ENCODE data around the gene ZNF765.

DNA sequence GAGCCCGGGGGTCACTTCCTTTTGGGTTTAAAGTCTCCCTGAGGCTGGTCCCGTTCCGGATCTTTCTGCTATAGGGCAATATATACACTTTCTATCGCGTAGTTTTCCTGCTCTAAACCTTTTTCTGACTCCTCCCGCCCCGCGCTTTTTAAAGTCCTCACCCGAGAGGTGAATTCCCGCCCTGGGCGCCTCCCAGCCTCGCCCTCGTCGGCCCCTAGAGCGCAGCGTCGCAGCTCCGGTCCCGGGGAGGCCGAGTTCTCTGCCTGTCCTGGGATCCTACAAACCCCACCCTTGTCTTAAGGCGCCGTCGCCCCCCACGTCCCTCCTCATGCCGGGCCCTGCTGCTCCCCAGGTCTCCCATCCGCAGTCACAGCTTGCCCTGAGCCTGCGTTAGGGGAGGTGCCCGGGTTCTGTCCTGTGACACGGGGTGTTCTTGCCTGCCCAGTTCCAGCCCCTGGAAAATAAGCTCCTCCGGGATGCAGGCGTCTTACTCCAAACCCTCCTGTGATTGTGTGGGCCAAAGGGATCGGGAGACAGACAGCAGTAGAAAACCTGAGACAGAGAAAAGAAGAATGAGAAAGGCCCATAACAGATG, 29.0 kb upstream of the ZNF765 start:
- TF ChIP-seq TAF7 (tag; IDR thresholded peaks at IDR 0.05) (no peak), YBX1 (IDR thresholded peaks at IDR 0.05) (no peak), ZBTB7A (IDR thresholded peaks at IDR 0.05; ENCODE audit: borderline replicate concordance, control insufficient read depth, low read depth, low read length) (no peak), PRPF4 (IDR thresholded peaks at IDR 0.05; ENCODE audit: insufficient read depth, low read depth, low read length, poor library complexity, severe bottlenecking) (no peak)
- TF ChIP-seq, protein P1, sequence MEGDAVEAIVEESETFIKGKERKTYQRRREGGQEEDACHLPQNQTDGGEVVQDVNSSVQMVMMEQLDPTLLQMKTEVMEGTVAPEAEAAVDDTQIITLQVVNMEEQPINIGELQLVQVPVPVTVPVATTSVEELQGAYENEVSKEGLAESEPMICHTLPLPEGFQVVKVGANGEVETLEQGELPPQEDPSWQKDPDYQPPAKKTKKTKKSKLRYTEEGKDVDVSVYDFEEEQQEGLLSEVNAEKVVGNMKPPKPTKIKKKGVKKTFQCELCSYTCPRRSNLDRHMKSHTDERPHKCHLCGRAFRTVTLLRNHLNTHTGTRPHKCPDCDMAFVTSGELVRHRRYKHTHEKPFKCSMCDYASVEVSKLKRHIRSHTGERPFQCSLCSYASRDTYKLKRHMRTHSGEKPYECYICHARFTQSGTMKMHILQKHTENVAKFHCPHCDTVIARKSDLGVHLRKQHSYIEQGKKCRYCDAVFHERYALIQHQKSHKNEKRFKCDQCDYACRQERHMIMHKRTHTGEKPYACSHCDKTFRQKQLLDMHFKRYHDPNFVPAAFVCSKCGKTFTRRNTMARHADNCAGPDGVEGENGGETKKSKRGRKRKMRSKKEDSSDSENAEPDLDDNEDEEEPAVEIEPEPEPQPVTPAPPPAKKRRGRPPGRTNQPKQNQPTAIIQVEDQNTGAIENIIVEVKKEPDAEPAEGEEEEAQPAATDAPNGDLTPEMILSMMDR (IDR thresholded peaks at IDR 0.05 in 2 of 3, conservative IDR thresholded peaks at IDR 0.05 in 1 of 3; ENCODE audit: insufficient read depth in 2 of 3, low read depth in 1 of 3, low read length in 3 of 3), result no peak
- TF ChIP-seq, protein P2, sequence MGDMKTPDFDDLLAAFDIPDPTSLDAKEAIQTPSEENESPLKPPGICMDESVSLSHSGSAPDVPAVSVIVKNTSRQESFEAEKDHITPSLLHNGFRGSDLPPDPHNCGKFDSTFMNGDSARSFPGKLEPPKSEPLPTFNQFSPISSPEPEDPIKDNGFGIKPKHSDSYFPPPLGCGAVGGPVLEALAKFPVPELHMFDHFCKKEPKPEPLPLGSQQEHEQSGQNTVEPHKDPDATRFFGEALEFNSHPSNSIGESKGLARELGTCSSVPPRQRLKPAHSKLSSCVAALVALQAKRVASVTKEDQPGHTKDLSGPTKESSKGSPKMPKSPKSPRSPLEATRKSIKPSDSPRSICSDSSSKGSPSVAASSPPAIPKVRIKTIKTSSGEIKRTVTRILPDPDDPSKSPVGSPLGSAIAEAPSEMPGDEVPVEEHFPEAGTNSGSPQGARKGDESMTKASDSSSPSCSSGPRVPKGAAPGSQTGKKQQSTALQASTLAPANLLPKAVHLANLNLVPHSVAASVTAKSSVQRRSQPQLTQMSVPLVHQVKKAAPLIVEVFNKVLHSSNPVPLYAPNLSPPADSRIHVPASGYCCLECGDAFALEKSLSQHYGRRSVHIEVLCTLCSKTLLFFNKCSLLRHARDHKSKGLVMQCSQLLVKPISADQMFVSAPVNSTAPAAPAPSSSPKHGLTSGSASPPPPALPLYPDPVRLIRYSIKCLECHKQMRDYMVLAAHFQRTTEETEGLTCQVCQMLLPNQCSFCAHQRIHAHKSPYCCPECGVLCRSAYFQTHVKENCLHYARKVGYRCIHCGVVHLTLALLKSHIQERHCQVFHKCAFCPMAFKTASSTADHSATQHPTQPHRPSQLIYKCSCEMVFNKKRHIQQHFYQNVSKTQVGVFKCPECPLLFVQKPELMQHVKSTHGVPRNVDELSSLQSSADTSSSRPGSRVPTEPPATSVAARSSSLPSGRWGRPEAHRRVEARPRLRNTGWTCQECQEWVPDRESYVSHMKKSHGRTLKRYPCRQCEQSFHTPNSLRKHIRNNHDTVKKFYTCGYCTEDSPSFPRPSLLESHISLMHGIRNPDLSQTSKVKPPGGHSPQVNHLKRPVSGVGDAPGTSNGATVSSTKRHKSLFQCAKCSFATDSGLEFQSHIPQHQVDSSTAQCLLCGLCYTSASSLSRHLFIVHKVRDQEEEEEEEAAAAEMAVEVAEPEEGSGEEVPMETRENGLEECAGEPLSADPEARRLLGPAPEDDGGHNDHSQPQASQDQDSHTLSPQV (IDR thresholded peaks at IDR 0.05), result no peak
- TF ChIP-seq, protein P3, sequence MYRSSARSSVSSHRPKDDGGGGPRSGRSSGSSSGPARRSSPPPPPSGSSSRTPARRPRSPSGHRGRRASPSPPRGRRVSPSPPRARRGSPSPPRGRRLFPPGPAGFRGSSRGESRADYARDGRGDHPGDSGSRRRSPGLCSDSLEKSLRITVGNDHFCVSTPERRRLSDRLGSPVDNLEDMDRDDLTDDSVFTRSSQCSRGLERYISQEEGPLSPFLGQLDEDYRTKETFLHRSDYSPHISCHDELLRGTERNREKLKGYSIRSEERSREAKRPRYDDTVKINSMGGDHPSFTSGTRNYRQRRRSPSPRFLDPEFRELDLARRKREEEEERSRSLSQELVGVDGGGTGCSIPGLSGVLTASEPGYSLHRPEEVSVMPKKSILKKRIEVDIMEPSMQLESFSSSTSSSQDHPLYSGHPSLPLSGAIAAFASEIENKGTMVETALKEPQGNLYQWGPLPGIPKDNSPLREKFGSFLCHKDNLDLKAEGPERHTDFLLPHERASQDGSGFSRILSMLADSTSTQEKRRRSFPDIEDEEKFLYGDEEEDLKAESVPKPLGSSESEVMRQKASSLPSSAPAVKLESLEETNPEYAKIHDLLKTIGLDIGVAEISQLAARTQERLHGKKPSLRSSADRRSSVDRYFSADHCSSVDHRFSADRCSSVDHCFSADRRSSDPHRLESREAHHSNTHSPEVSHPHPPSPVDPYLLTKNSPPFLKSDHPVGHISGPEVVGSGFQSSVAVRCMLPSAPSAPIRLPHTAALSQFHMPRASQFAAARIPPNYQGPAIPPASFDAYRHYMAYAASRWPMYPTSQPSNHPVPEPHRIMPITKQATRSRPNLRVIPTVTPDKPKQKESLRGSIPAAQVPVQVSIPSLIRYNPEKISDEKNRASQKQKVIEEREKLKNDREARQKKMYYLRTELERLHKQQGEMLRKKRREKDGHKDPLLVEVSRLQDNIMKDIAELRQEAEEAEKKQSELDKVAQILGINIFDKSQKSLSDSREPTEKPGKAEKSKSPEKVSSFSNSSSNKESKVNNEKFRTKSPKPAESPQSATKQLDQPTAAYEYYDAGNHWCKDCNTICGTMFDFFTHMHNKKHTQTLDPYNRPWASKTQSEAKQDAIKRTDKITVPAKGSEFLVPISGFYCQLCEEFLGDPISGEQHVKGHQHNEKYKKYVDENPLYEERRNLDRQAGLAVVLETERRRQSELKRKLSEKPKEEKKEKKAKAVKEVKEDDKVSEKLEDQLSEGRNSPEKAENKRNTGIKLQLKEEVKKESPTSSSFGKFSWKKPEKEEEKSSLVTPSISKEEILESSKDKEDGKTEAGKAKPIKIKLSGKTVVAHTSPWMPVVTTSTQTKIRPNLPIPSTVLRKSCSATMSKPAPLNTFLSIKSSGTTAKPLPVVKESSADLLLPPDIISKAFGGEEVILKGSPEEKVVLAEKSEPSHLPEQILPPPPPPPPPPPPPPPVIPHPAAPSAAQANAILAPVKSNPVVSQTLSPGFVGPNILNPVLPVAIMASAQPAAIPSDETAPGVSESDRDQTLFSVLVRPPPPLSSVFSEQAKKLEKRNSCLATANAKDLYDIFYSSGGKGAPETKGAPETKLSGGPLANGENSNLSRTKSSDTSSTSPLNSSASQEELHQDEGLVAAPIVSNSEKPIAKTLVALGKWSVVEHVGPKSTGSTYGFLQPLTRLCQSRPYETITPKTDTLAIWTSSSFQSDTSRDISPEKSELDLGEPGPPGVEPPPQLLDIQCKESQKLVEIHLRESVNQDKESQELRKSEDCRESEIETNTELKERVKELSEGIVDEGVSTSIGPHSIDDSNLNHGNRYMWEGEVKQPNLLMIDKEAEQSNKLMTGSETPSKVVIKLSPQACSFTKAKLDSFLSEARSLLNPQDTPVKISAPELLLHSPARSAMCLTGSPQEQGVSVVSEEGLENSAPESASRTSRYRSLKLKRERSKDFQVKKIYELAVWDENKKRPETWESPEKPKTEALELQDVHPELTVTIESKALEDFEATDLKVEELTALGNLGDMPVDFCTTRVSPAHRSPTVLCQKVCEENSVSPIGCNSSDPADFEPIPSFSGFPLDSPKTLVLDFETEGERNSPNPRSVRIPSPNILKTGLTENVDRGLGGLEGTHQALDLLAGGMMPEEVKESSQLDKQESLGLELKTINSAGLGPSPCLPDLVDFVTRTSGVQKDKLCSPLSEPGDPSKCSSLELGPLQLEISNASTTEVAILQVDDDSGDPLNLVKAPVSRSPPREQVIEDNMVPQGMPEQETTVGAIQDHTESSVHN (IDR thresholded peaks at IDR 0.05; ENCODE audit: borderline replicate concordance in 1 of 2, low read depth in 1 of 2), result no peak
